LoVo (cell line): Measurements from ENCODE around the gene ZDHHC14.

Experiments
- DNase-seq: peaks from one replicate; pipeline ENCODE4 v3.0.0-alpha.2; 2016; ENCODE audit warnings: low spot score

ZDHHC14 gene

DNA sequence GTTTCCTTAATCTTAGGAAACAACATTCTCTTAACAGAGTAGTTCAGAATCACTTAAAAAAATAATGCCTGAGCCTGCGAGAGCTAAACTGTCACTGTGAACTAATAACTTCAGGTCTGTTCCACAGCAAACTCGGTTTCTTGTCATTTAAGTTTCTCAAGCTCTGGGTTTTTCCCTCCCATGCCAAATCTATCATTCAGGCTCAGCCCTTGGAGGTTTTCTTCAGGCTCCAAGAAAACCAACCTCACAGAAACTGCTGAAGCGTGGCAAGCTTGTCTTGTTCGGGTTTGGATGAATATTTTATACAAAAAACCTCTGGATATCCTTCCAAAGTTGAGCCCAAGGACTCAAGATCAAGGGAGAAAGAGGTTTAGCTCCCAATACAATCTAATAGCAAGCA, 342.4 kb downstream of the ZDHHC14 start:
- DNase-seq, result no peak

DNA sequence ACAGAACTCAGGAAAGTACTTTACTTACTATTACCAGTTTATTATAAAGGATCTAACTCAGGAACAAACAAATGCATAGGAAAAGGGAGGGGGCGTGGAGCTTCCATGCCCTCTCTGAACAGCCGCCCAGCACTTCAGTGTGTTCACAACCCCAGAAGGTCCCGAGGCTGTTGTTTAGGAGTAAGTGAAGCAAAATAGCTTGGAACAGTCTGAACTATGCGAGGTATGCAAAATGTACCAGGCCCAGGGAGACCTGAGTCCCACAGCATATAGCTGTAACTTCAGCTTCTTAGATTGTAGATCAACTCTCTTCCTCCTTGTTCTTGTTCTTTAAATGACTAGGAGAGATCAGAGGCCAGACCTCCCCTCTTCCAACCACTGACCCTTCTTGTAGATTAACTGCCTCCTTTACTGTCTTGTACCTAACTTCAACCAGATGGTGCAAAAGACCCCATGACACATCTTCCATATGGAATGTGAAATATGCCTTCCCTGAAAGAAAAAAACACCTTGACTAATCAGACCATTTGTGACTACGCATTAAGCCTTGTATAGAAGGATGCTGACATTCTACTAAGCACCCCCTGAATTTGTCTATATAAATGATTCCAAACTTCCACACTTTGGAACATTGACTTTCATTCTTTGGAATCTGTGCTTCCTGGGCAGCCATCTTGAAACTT, 343.3 kb downstream of the ZDHHC14 start:
- DNase-seq, result no peak

DNA sequence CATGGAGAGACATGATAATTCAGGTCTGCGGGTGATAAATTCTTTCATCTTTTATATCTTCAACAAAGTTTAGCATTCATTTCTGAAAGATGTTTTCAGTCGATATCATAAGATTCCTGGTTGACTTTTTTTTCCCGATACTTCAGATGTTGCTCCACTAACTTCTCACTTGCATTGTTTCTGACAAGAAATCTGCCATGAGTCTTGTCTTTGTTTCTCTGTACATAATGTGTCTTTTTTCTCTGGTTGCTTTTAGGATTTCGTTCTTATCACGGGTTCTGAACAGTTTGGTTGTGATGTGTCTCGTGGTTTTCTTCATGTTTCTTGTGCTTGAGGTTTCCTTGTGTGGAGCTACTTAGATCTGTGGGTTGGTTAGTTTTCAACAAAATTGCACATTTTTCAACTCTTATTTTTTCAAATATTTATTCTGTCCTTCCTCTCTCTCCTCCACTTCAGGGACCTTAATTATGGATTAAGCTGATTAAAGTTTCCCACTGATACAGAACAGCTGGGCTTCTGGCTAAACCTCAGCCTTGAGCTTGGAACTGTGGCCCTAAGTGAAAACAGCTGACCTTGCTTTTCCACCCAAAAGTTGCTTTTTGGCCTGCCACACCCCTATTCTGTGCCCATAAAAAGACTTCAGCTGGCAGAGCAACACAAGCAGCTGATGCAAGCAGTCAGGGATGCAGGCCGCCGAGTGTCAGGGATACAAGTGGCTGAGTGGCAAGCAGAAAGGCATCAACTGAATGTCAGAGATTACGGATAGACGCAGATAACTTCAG, 344.2 kb downstream of the ZDHHC14 start:
- DNase-seq, result no peak

DNA sequence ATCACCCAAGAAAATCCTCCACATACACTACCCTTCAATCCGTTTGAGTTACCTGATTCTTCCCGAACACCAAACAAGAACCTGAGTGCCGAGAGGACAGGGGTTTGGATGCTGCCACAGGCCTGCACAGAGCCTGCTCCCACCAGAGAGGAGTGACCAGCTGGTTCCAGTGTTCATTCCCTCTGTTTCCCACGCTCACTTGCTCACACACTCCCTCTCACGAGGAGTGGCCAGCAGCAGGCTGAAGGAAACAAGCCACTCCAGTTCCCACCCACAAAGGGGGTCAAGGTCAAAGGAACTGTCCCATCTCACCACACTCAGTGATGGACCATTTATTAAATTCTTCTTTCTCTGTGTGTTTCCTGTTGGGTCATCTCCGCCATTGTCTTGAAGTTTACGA, 344.8 kb downstream of the ZDHHC14 start:
- DNase-seq, result no peak

DNA sequence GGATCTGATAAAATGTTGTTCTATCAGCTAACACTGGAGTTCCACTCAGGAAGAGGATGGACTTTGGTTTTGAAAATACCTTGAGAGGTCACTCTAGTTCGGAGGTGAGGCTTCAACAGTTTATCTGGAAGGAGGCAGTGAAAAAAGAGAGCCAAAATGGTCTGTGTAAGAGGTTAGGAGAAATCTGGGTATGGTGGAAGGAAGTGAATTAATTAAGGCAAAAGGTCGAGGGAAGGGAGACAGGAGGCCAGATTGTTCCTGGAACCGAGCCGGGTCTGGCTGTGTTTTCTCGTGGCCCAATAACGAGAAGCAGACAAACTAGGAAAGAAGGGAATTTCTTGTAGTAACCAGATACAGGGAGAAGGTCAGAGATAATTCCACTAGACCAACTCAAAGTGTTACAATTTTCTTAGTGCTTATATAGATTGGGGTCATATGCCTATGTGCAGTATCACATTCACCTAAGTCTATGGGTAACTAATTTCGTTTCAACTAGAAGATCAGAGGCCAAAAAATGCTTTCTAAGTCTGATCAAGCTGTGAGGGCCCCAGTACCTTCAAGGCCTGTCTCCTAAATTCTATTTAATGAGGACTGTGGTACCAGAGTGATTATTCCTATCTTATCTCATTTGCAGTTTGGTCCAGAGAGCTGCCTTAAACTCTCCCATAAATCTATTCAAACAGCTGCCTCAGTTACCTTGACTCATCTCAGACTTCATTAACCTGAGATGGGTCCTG, 346.1 kb downstream of the ZDHHC14 start:
- DNase-seq, result no peak
